ENCODE measurements around the gene TRIP12. TPM values are rescaled to one million over a fixed set of nuclear protein-coding genes. Genes with fewer than 3 reads are reported as not detected.

The TRIP12 gene
- total and polyA plus RNA-seq, 2 donors (not counting 1 experiment from before 2014, with no cell fraction given) = 30.9 to 274 TPM

- Mint-ChIP-seq H3K9me3 (ENCODE audit: insufficient read depth) (no peaks in the 10 kb centered on the region), H3K4me3 (no peak overlapping the region), H3K4me1 (no peaks in the 10 kb centered on the region), H3K27me3 (no peaks in the 10 kb centered on the region), H3K27ac (no peak overlapping the region)
- Histone ChIP-seq H2AFZ (ENCODE audit: insufficient read depth, low read depth, low read length, poor library complexity, severe bottlenecking) (no peak overlapping the region), H3K4me2 (replicated peaks; ENCODE audit: low read depth, low read length, poor library complexity, severe bottlenecking) (no peak overlapping the region), H3K79me2 (ENCODE audit: control insufficient read depth, insufficient read depth, low read length) (no peaks in the 10 kb centered on the region), H3K9ac (ENCODE audit: low read length) (no peak overlapping the region), H4K20me1 (ENCODE audit: control insufficient read depth, insufficient read depth, low read length, poor library complexity, severe bottlenecking) (no peaks in the 10 kb centered on the region), H3K36me3 (replicated peaks in 1 of 2; ENCODE audit: control extremely low read depth in 1 of 2, control insufficient read depth in 1 of 2, extremely low read depth in 1 of 2, insufficient read depth in 2 of 2, low read length in 1 of 2) (no peaks in the 10 kb centered on the region), H3K4me1 (ENCODE audit: control insufficient read depth in 2 of 2, insufficient read depth in 2 of 2, low read length in 2 of 2) (no peaks in the 10 kb centered on the region), H3K27me3 (replicated peaks in 1 of 4; ENCODE audit: control extremely low read depth in 1 of 4, control insufficient read depth in 3 of 4, insufficient read depth in 4 of 4, low read length in 3 of 4) (no peaks in the 10 kb centered on the region), H3K4me3 (ENCODE audit: control extremely low read depth in 1 of 5, extremely low read depth in 1 of 5, insufficient read depth in 1 of 5, low read depth in 2 of 5, low read length in 4 of 5) (no peak overlapping the region), H3K27ac (ENCODE audit: low read length in 2 of 2) (no peak overlapping the region), H3K9me3 (ENCODE audit: control extremely low read depth in 1 of 3, control insufficient read depth in 2 of 3, insufficient read depth in 1 of 3, low read length in 2 of 3) (no peaks in the 10 kb centered on the region)
- intact Hi-C loops (cut with micrococcal nuclease) = loop anchor here (1.0 kb wide), 1 partner anchor 37 kb away; no protein-coding TSS in a partner anchor
- no peak for ATAC-seq (ENCODE audit: low read depth)
- TF ChIP-seq EZH2 (IDR thresholded peaks at IDR 0.05; ENCODE audit: borderline replicate concordance, insufficient read depth, low read depth, low read length, poor library complexity, severe bottlenecking) (no peak), CTCF (IDR thresholded peaks at IDR 0.05) (no peak)
- CTCF ChIA-PET = no interaction called here
- WGBS (ENCODE audit: insufficient coverage) = 100% methylated on average over 2 of the region's 3 CpGs
- no peak for DNase-seq
- POLR2A ChIA-PET = no interaction called here
These were observed 34.7 kb upstream of the TRIP12 start for GRCh38 chr2:229956491-229956890.

- no CpG with 5 or more reads among the region's 1 CpG for WGBS (ENCODE audit: insufficient coverage)
- no peaks in the 10 kb centered on the region for H3K27me3 Mint-ChIP-seq
These were observed 33.9 kb upstream of the TRIP12 start for GRCh38 chr2:229955663-229956062.

More at GRCh38 chr2:229955663-229956062, 33.9 kb upstream of the TRIP12 start:
- Histone ChIP-seq H3K36me3 (replicated peaks in 1 of 2; ENCODE audit: control extremely low read depth in 1 of 2, control insufficient read depth in 1 of 2, extremely low read depth in 1 of 2, insufficient read depth in 2 of 2, low read length in 1 of 2) (no peaks in the 10 kb centered on the region), H2AFZ (ENCODE audit: insufficient read depth, low read depth, low read length, poor library complexity, severe bottlenecking) (no peak overlapping the region), H3K4me2 (replicated peaks; ENCODE audit: low read depth, low read length, poor library complexity, severe bottlenecking) (no peak overlapping the region), H3K9me3 (ENCODE audit: control extremely low read depth in 1 of 3, control insufficient read depth in 2 of 3, insufficient read depth in 1 of 3, low read length in 2 of 3) (no peaks in the 10 kb centered on the region), H3K4me3 (ENCODE audit: control extremely low read depth in 1 of 5, extremely low read depth in 1 of 5, insufficient read depth in 1 of 5, low read depth in 2 of 5, low read length in 4 of 5) (no peak overlapping the region), H3K9ac (ENCODE audit: low read length) (no peak overlapping the region), H3K79me2 (ENCODE audit: control insufficient read depth, insufficient read depth, low read length) (no peaks in the 10 kb centered on the region), H3K27me3 (replicated peaks in 1 of 4; ENCODE audit: control extremely low read depth in 1 of 4, control insufficient read depth in 3 of 4, insufficient read depth in 4 of 4, low read length in 3 of 4) (no peaks in the 10 kb centered on the region), H3K4me1 (ENCODE audit: control insufficient read depth in 2 of 2, insufficient read depth in 2 of 2, low read length in 2 of 2) (no peaks in the 10 kb centered on the region), H3K27ac (ENCODE audit: low read length in 2 of 2) (no peak overlapping the region), H4K20me1 (ENCODE audit: control insufficient read depth, insufficient read depth, low read length, poor library complexity, severe bottlenecking) (no peaks in the 10 kb centered on the region)
- Mint-ChIP-seq H3K4me3 (no peak overlapping the region), H3K4me1 (no peaks in the 10 kb centered on the region), H3K9me3 (ENCODE audit: insufficient read depth) (no peaks in the 10 kb centered on the region), H3K27ac (no peak overlapping the region)
- CTCF ChIA-PET = no interaction called here
- ATAC-seq (ENCODE audit: low read depth) (no peak), DNase-seq (no peak)
- no peak for TF ChIP-seq EZH2 (IDR thresholded peaks at IDR 0.05; ENCODE audit: borderline replicate concordance, insufficient read depth, low read depth, low read length, poor library complexity, severe bottlenecking)
- no peak for TF ChIP-seq CTCF (IDR thresholded peaks at IDR 0.05)
- intact Hi-C loops (cut with micrococcal nuclease) = loop anchor here (1.0 kb wide), 1 partner anchor 38 kb away; no protein-coding TSS in a partner anchor
- POLR2A ChIA-PET = no interaction called here
